A549 (cell line): Measurements from ENCODE around the gene RASSF3. TPM values are rescaled to one million over a fixed set of nuclear protein-coding genes. Genes with fewer than 3 reads are reported as not detected.
A peak's percentile ranks its signal among the peaks of the same experiment; 100 is the strongest.

ENCODE experiments used
- ATAC-seq, 2 experiments: fragments of 200-7000 bp in 1 of 2; fragments of >200 bp in 1 of 2; cut with Nextera tagmentation in 1 of 2; cut with Tn5 transposase in 1 of 2; 3 replicates each; pipeline versions ENCODE4 v1.8.0 to v1.9.1; 2018 to 2020; ENCODE audit warnings: mild to moderate bottlenecking in 1 of 2, moderate library complexity in 1 of 2
- CTCF ChIA-PET: fragments of 300-600 bp; sonication (Branson Sonifier 250); formaldehyde crosslinking; extraction: SDS; loops from one replicate; lab custom pipeline; 2021; ENCODE audit warnings: antibody characterized with exemption, inconsistent platforms; lab: Yijun Ruan, JAX
- POLR2A ChIA-PET: fragments of 350-600 bp; formaldehyde crosslinking; extraction: SDS; loops from one replicate; lab custom pipeline; 2021; ENCODE audit warnings: antibody characterized with exemption, inconsistent platforms; lab: Yijun Ruan, JAX
- DNase-seq, 2 experiments: peaks; one replicate each; pipeline versions ENCODE4 v3.0.0 to v3.0.0-alpha.2; 2011 to 2016; ENCODE audit warnings: low read depth in 1 of 2, low spot score in 1 of 2
- FAIRE-seq: peaks from 2 replicates; lab custom pipeline; 2011; peaks lifted over from hg19 to GRCh38; lab: Jason Lieb, UNC
- H3K27ac ChIP-seq, 2 experiments: fragments of >200 bp; sonication (Bioruptor Twin); formaldehyde crosslinking; 3 replicates each; pipeline ENCODE4 v1.5.1; 2016 to 2017
- H3K4me1 ChIP-seq: fragments of >200 bp; sonication (Bioruptor Twin); formaldehyde crosslinking; 3 replicates; pipeline ENCODE4 v1.6.1; 2016
- H3K4me2 ChIP-seq: fragments of >200 bp; sonication (Bioruptor Twin); formaldehyde crosslinking; 3 replicates; pipeline ENCODE4 v1.6.1; 2016
- H3K4me3 ChIP-seq: fragments of >200 bp; sonication (Bioruptor Twin); formaldehyde crosslinking; 3 replicates; pipeline ENCODE4 v1.5.1; 2016
- H3K9me3 ChIP-seq: fragments of >200 bp; sonication (Bioruptor Twin); formaldehyde crosslinking; 3 replicates; pipeline ENCODE4 v1.6.1; 2016
- CBX2 ChIP-seq: fragments of 200-600 bp; sonication (generic); IDR thresholded peaks from 2 replicates; pipeline ENCODE4 v1.6.1; 2016; ENCODE audit warnings: low read depth, mild to moderate bottlenecking, borderline replicate concordance
- CHD4 ChIP-seq: fragments of 200-600 bp; sonication (generic); IDR thresholded peaks from 2 replicates; pipeline ENCODE4 v1.6.1; 2016; ENCODE audit warnings: antibody characterized with exemption, mild to moderate bottlenecking, borderline replicate concordance
- FOSL2 ChIP-seq, 2 experiments: fragments of 450-650 bp in 1 of 2; fragments of >200 bp in 1 of 2; sonication (Bioruptor Twin) in 1 of 2; formaldehyde crosslinking; IDR thresholded peaks; 2 replicates each; pipeline versions ENCODE4 v1.5.0 to v1.6.1; 2016 to 2020; ENCODE audit warnings: mild to moderate bottlenecking in 1 of 2, moderate library complexity in 1 of 2
- FOXS1 ChIP-seq: fragments of 250-450 bp; sonication (Bioruptor Pico); IDR thresholded peaks from 2 replicates; pipeline ENCODE4 v1.5.0; 2020; ENCODE audit warnings: mild to moderate bottlenecking, moderate library complexity
- GATA3 ChIP-seq: IDR thresholded peaks from 2 replicates; pipeline ENCODE4 v1.6.1; 2012; ENCODE audit warnings: borderline replicate concordance
- HOXA7 ChIP-seq: fragments of 250-450 bp; sonication (Bioruptor Pico); IDR thresholded peaks from 2 replicates; pipeline ENCODE4 v1.5.0; 2020; ENCODE audit warnings: mild to moderate bottlenecking, moderate library complexity
- HOXB13 ChIP-seq: fragments of 250-450 bp; sonication (Bioruptor Pico); IDR thresholded peaks from 2 replicates; pipeline ENCODE4 v1.5.0; 2020; ENCODE audit warnings: low read depth, mild to moderate bottlenecking, moderate library complexity
- KDM5A ChIP-seq: fragments of 200-600 bp; sonication (generic); IDR thresholded peaks from 2 replicates; pipeline ENCODE4 v1.6.1; 2016; ENCODE audit warnings: antibody characterized with exemption, mild to moderate bottlenecking
- MAX ChIP-seq: IDR thresholded peaks from 2 replicates; pipeline ENCODE4 v1.6.1; 2012
- MAZ ChIP-seq: fragments of 150-350 bp; IDR thresholded peaks from 2 replicates; pipeline ENCODE4 v1.6.1; 2014; ENCODE audit warnings: antibody characterized with exemption, low read depth, low read length, borderline replicate concordance
- NPAS2 ChIP-seq: fragments of 250-450 bp; sonication (Bioruptor Pico); IDR thresholded peaks from 2 replicates; pipeline ENCODE4 v1.8.0; 2022; ENCODE audit warnings: mild to moderate bottlenecking, moderate library complexity, borderline replicate concordance
- RCOR1 ChIP-seq: fragments of 150-350 bp; IDR thresholded peaks from 2 replicates; pipeline ENCODE4 v1.6.1; 2014; ENCODE audit warnings: antibody characterized with exemption, low read length, low read depth
- SREBF2 ChIP-seq: fragments of 450-650 bp; IDR thresholded peaks from 2 replicates; pipeline ENCODE4 v1.6.1; 2014; ENCODE audit warnings: mild to moderate bottlenecking, moderate library complexity
- TP53 ChIP-seq: fragments of 250-450 bp; sonication (Bioruptor Pico); IDR thresholded peaks from 2 replicates; pipeline ENCODE4 v1.5.0; 2021; ENCODE audit warnings: mild to moderate bottlenecking, moderate library complexity
- WGBS: methylation state at CpG from one replicate; pipeline ENCODE4 v1.1.6; 2017; ENCODE audit errors: missing lambda C conversion rate; 5-methylcytosine and 5-hydroxymethylcytosine counted together
- polyA plus RNA-seq, 4 experiments: library from polyadenylated mRNA; depleted of rRNA in 3 of 4; stranded (reverse); fragments of >200 nt; fragmentation: RNase III in 1 of 4; extraction: RNeasy Plus Mini Kit Qiagen cat#74134 plus additional on column Dnase treatment in 1 of 4; gene quantifications; 2 replicates in 3 of 4; 3 replicates in 1 of 4; pipeline ENCODE4 v1.2.3, GENCODE V29; 2011 to 2017
- TF ChIP-seq, protein P1 (sequence below): fragments of 200-600 bp; sonication (generic); IDR thresholded peaks from 2 replicates; pipeline ENCODE4 v1.6.1; 2016; ENCODE audit warnings: antibody characterized with exemption, mild to moderate bottlenecking, moderate library complexity
- TF ChIP-seq, protein P2 (sequence below): fragments of 250-450 bp; sonication (Bioruptor Pico); IDR thresholded peaks from 2 replicates; pipeline ENCODE4 v1.5.0; 2021; ENCODE audit warnings: mild to moderate bottlenecking, moderate library complexity, borderline replicate concordance
- TF ChIP-seq, protein P3 (sequence below): fragments of 450-650 bp; IDR thresholded peaks from 2 replicates; pipeline ENCODE4 v1.6.1; 2014; ENCODE audit warnings: antibody characterized with exemption

RASSF3 gene
- polyA plus RNA-seq, 2 of the 4 experiments (the other 2 are of a cell fraction) = 19.7 to 35.4 TPM

GRCh38 chr12:64731683-64732082, 121.4 kb downstream of the RASSF3 start:
- DNase-seq (no peak), FAIRE-seq (no peak), ATAC-seq (no peak)
- TF ChIP-seq MAX = no peak
- TF ChIP-seq, protein P1, sequence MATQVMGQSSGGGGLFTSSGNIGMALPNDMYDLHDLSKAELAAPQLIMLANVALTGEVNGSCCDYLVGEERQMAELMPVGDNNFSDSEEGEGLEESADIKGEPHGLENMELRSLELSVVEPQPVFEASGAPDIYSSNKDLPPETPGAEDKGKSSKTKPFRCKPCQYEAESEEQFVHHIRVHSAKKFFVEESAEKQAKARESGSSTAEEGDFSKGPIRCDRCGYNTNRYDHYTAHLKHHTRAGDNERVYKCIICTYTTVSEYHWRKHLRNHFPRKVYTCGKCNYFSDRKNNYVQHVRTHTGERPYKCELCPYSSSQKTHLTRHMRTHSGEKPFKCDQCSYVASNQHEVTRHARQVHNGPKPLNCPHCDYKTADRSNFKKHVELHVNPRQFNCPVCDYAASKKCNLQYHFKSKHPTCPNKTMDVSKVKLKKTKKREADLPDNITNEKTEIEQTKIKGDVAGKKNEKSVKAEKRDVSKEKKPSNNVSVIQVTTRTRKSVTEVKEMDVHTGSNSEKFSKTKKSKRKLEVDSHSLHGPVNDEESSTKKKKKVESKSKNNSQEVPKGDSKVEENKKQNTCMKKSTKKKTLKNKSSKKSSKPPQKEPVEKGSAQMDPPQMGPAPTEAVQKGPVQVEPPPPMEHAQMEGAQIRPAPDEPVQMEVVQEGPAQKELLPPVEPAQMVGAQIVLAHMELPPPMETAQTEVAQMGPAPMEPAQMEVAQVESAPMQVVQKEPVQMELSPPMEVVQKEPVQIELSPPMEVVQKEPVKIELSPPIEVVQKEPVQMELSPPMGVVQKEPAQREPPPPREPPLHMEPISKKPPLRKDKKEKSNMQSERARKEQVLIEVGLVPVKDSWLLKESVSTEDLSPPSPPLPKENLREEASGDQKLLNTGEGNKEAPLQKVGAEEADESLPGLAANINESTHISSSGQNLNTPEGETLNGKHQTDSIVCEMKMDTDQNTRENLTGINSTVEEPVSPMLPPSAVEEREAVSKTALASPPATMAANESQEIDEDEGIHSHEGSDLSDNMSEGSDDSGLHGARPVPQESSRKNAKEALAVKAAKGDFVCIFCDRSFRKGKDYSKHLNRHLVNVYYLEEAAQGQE = no peak
- TF ChIP-seq HOXA7 (CRISPR knock-in tag) = no peak
- TF ChIP-seq NPAS2 (CRISPR knock-in tag) = no peak
- TF ChIP-seq MAZ = no peak
- no peak for TF ChIP-seq KDM5A
- no peak overlapping the region for H3K4me3 ChIP-seq
- H3K27ac ChIP-seq = no peak overlapping the region
- CTCF ChIA-PET = interaction anchor here (0.7 to 0.9 kb wide), 2 partner anchors 24 to 392 kb away, joined by 5 to 7 read pairs; no protein-coding TSS in a partner anchor
- H3K9me3 ChIP-seq = no peaks in the 10 kb centered on the region
- H3K4me2 ChIP-seq = no peak overlapping the region
- WGBS = 80% methylated on average over 4 of the region's 4 CpGs
- peaks cover 13% of the 10 kb centered on the region for H3K4me1 ChIP-seq
- POLR2A ChIA-PET = no interaction called here

GRCh38 chr12:64733857-64734256, 123.6 kb downstream of the RASSF3 start:
- Histone ChIP-seq H3K4me2 (peak overlapping the region; percentile 27; the same call in 2 of the 3 replicates), H3K27ac (no peak overlapping the region)
- ATAC-seq (peak; percentile 76 to 82; a peak in 5 of 6 replicates), DNase-seq (peak; percentile 28 to 36), FAIRE-seq (no peak)
- POLR2A ChIA-PET = no interaction called here
- WGBS = 25% methylated on average over 4 of the region's 4 CpGs
- TF ChIP-seq CBX2 (no peak), FOSL2 (IDR thresholded peaks at IDR 0.05) (no peak), FOSL2 (CRISPR knock-in tag; IDR thresholded peaks at IDR 0.05) (0 out of 2 replicates have a peak, but pooled peaks have one; percentile 5)
- TF ChIP-seq, all 56 proteins: peak for 1
- Histone ChIP-seq H3K4me1 (peaks cover 13% of the 10 kb centered on the region), H3K9me3 (no peaks in the 10 kb centered on the region), H3K4me3 (no peak overlapping the region)
- CTCF ChIA-PET = interaction anchor here (0.6 to 1.2 kb wide), 5 partner anchors 15 to 184 kb away, joined by 3 to 6 read pairs (median 4); no protein-coding TSS in a partner anchor

GRCh38 chr12:64735442-64735841, 125.1 kb downstream of the RASSF3 start:
- FAIRE-seq = no peak
- Histone ChIP-seq H3K9me3 (no peaks in the 10 kb centered on the region), H3K4me3 (no peak overlapping the region), H3K27ac (no peak overlapping the region), H3K4me2 (no peak overlapping the region), H3K4me1 (peaks cover 17% of the 10 kb centered on the region)
- ChIA-PET POLR2A (no interaction called here), CTCF (interaction anchor here (1.1 to 1.3 kb wide), 2 partner anchors 9 to 40 kb away, joined by 3 read pairs; no protein-coding TSS in a partner anchor)
- DNase-seq = no peak
- ATAC-seq = no peak
- no peak for TF ChIP-seq TP53 (CRISPR knock-in tag)
- TF ChIP-seq GATA3 = no peak
- TF ChIP-seq MAX = no peak
- no peak for TF ChIP-seq FOXS1 (CRISPR knock-in tag)
- TF ChIP-seq HOXB13 (CRISPR knock-in tag) = no peak
- TF ChIP-seq, protein P2, sequence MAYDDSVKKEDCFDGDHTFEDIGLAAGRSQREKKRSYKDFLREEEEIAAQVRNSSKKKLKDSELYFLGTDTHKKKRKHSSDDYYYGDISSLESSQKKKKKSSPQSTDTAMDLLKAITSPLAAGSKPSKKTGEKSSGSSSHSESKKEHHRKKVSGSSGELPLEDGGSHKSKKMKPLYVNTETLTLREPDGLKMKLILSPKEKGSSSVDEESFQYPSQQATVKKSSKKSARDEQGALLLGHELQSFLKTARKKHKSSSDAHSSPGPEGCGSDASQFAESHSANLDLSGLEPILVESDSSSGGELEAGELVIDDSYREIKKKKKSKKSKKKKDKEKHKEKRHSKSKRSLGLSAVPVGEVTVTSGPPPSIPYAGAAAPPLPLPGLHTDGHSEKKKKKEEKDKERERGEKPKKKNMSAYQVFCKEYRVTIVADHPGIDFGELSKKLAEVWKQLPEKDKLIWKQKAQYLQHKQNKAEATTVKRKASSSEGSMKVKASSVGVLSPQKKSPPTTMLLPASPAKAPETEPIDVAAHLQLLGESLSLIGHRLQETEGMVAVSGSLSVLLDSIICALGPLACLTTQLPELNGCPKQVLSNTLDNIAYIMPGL (CRISPR knock-in tag) = no peak
- no peak for TF ChIP-seq CHD4
- TF ChIP-seq SREBF2 = no peak
- TF ChIP-seq, protein P3, sequence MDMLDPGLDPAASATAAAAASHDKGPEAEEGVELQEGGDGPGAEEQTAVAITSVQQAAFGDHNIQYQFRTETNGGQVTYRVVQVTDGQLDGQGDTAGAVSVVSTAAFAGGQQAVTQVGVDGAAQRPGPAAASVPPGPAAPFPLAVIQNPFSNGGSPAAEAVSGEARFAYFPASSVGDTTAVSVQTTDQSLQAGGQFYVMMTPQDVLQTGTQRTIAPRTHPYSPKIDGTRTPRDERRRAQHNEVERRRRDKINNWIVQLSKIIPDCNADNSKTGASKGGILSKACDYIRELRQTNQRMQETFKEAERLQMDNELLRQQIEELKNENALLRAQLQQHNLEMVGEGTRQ = no peak
- no peak for TF ChIP-seq MAZ
- TF ChIP-seq RCOR1 = no peak
